Measurements from ENCODE around the gene POPDC2.
"Not testable (repeated sequence)": the region's sequence is repeated elsewhere in the genome, so short reads cannot be mapped to it uniquely, and the experiment has no call there.

POPDC2 gene

DNA sequence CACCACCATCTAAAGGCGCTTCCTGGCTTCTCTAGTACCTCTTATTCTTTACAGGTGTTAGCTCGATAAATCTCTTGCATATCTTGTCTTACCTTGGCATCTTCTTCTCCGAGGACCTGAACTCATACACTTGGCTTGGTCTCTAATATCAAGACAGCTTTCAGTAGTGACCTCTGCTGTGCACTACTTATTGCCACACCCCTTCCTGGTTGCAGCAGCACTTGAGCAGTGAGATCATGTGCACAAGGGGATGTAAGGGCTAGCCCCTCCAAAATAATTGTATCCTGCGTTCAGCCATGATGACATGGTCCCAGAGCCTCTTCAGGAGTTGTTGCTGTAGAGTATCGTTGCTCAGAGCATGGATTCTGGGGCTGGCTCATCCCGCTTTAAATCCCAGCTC lies 64.0 kb downstream of the POPDC2 start:
- Mint-ChIP-seq H3K4me1 (ENCODE audit: low read depth) (peaks cover 3% of the 10 kb centered on the region), H3K36me3 (no peaks in the 10 kb centered on the region), H3K9me3 (ENCODE audit: low read depth) (no peaks in the 10 kb centered on the region), H3K27me3 (peaks cover 3% of the 10 kb centered on the region), H3K27ac (no peak overlapping the region), H3K4me3 (no peak overlapping the region)

GRCh38 chr3:119595639-119596334 lies 64.6 kb downstream of the POPDC2 start:
- Mint-ChIP-seq H3K4me3 (no peak overlapping the region), H3K4me1 (ENCODE audit: low read depth) (no peaks in the 10 kb centered on the region)

GRCh38 chr3:119594929-119595328 lies 65.5 kb downstream of the POPDC2 start:
- H3K9me3 Mint-ChIP-seq (ENCODE audit: low read depth); H3K27me3 Mint-ChIP-seq; H3K27ac Mint-ChIP-seq: not testable (repeated sequence)

More at GRCh38 chr3:119595639-119596334, 64.6 kb downstream of the POPDC2 start:
- H3K9me3 Mint-ChIP-seq (ENCODE audit: low read depth) = no peaks in the 10 kb centered on the region
- H3K27ac Mint-ChIP-seq = no peak overlapping the region
- no peaks in the 10 kb centered on the region for H3K36me3 Mint-ChIP-seq
- H3K27me3 Mint-ChIP-seq = peaks cover 3% of the 10 kb centered on the region

DNA sequence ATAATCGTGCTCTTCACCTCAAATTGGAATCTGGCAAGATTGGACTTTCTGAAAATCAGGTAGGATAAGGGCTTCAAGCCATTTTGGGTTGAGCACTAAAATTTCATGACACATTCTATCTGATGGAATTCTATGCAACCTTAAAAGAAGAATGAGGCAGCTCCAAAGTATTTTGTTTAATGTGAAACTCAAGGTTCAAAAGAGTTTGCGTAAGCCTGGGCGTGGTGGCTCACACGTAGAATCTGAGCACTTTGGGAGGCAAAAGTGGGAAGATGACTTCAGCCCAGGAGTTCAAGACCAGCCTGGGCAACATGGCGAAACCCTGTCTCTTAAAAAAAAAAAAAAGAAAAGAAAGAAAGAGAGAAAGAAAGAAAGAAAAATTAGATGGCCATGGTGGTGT lies 66.3 kb downstream of the POPDC2 start:
- H3K9me3 Mint-ChIP-seq (ENCODE audit: low read depth) = no peaks in the 10 kb centered on the region
- H3K27me3 Mint-ChIP-seq = peaks cover 9% of the 10 kb centered on the region
- H3K4me3 Mint-ChIP-seq = no peak overlapping the region
- H3K4me1 Mint-ChIP-seq (ENCODE audit: low read depth) = peaks cover 2% of the 10 kb centered on the region
- no peaks in the 10 kb centered on the region for H3K36me3 Mint-ChIP-seq
- no peak overlapping the region for H3K27ac Mint-ChIP-seq

More at GRCh38 chr3:119594929-119595328, 65.5 kb downstream of the POPDC2 start:
- H3K36me3 Mint-ChIP-seq; H3K4me3 Mint-ChIP-seq; H3K4me1 Mint-ChIP-seq (ENCODE audit: low read depth): not testable (repeated sequence)

GRCh38 chr3:119592861-119593260 lies 67.5 kb downstream of the POPDC2 start:
- no peak overlapping the region for H3K4me3 Mint-ChIP-seq
- H3K27ac Mint-ChIP-seq = no peak overlapping the region
- H3K4me1 Mint-ChIP-seq (ENCODE audit: low read depth) = peaks cover 6% of the 10 kb centered on the region

More at GRCh38 chr3:119592861-119593260, 67.5 kb downstream of the POPDC2 start:
- Mint-ChIP-seq H3K36me3 (no peaks in the 10 kb centered on the region), H3K9me3 (ENCODE audit: low read depth) (no peaks in the 10 kb centered on the region), H3K27me3 (peaks cover 12% of the 10 kb centered on the region)
